ENCODE measurements around the gene RPS6KA2.
A peak's percentile ranks its signal among the peaks of the same experiment; 100 is the strongest.

The RPS6KA2 gene

DNA sequence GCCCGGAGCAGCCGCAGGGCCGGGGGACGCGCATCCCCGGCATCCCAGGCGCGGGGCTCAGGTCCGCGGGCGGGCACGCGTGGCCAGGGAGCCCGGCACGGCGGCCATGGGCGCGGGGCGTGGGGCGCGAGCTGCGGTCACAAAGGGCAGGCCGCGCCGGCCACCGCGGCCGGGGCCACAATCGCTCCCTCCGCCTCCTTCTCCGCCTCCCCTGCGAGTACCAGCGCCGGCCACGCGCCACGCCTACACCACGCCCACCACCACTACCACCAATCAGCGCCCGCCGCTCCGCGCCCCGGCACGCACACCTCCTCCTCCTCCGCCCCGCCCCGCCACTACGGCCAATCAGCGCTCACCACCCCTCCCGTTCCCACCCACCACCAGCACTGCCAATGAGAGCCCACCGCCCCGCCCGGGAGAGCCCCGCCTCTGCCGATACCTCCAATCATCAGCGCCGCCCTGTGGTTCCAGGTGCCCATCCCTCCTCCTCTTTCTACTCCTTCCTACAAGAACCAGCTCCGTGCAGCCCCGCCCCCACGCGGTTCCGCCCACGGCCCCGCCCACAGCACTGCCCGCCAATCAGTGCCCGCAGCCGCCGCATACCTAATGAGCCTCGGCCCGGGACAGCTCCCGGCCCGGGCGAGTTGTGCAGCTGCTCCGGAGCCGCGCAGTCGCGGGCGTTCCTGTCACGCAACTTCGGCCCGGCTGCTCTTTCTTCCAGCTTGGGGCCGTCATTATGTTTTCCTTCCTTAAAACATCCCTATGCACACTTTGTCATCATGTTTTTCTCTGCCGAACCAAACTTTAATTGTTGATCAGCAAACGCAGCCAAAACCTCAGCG is at the start of gene RPS6KA2:
TSS of gene RPS6KA2 (minus strand) at position 219 of the 842 bp plus-strand sequence. CDS start 232 bp downstream, outside the sequence.
- DNase-seq (ENCODE audit: extremely low read depth in 1 of 2, low read depth in 1 of 2) = peak; percentile 99 to 100

- DNase-seq (ENCODE audit: extremely low read depth in 1 of 2, low read depth in 1 of 2) = no peak
These were observed 49.3 kb upstream of the RPS6KA2 start for GRCh38 chr6:166676270-166676860.

DNA sequence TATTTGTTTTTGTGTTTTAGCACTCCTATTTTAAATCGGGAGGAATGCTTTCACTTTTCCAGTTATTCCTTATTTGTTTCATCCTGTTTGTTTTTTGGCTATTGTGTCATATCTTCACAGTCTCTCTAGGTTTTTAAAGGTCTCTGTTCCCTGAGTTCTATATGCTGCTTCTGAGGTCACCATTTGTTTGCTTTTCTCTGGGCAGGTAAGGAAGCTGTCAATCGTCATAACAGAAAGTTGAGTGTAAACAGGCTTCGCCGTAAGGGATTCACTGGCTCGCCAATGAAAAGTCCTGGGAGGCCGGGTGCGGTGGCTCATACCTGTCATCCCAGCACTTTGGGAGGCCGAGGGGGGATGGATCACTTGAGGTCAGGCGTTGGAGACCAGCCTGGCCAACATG is 48.7 kb upstream of the RPS6KA2 start:
- no peak for DNase-seq (ENCODE audit: extremely low read depth in 1 of 2, low read depth in 1 of 2)

DNA sequence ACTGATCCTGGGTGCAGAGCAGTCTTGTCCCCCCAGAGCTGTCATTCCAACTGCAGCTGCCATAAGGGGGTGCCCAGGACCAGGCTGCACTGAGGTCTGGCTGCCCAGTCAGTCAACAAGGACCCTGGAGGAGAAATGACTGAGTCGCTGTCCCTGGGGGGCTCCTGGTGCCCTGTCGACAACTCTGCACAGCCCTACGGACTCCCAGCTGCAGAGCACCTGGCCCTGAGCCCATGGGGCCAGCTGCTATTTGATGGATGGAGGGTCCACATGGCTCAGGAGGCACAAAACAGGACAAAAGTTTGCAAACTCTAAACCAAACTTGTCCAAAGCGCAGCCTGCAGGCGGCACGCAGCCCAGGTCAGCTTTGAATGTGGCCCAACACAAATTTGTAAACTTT is 46.3 kb upstream of the RPS6KA2 start:
- no peak for DNase-seq (ENCODE audit: extremely low read depth in 1 of 2, low read depth in 1 of 2)

DNA sequence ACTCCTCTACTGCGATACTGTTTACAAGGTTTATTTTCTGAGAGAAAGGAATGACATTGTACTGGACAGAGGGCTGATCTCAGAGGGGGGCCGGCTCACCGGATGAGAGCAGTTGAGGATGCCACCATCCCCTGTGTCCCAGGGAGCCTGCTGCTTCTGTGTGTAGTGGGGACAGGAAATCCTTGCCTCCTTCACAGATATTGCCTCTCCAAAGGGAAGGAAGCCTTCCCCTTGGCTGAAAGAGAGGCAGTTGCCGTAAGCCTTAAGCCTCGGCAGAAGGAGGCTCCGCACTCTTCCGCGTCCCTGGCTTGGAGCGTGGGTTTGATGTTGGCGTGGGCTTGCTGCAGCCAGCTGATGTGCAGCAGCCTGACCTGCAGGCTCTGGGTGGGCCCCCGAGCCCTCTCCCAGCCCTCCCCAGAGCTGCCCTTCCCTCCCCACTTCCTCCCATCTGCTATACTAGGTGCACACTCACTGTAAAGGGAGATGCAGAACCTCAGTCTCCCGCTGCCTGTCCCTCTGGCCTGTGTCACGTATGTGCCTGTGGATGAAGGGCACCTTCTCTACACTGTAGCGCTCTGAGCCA is 45.7 kb upstream of the RPS6KA2 start:
- DNase-seq (ENCODE audit: extremely low read depth in 1 of 2, low read depth in 1 of 2) = no peak

- DNase-seq (ENCODE audit: extremely low read depth in 1 of 2, low read depth in 1 of 2) = no peak
These were observed 45.1 kb upstream of the RPS6KA2 start for GRCh38 chr6:166672146-166672545.

DNA sequence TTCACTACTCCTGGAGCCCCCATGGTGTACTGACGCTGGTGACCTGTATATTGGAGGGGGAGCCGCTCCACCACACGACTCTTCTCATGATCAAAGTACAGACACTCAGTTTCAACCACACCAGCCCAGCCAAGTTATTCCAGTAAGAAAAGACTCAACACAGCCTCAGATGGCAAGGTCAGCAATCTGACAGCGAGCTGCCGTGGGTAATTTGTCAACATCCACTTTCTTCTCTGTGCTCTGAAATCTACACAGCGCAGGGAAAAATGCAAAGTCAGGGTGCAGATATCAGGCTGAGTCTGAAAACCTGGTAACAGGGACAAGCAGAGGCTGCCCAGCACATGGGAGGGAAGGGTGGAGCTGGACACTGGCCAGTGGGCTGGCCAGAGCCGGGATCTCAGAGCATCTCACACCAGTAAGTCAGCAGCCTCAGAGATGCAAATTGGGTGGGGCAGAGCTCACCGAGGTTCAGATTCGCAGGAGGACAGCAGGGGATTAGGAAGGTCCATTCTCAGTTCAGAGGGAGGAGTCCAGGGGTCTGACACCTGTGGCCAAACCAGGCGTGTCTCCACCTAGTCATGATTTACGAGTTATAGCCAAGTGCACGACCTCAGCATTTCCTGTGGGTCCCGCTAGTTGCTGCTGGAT is 44.5 kb upstream of the RPS6KA2 start:
- no peak for DNase-seq (ENCODE audit: extremely low read depth in 1 of 2, low read depth in 1 of 2)

DNA sequence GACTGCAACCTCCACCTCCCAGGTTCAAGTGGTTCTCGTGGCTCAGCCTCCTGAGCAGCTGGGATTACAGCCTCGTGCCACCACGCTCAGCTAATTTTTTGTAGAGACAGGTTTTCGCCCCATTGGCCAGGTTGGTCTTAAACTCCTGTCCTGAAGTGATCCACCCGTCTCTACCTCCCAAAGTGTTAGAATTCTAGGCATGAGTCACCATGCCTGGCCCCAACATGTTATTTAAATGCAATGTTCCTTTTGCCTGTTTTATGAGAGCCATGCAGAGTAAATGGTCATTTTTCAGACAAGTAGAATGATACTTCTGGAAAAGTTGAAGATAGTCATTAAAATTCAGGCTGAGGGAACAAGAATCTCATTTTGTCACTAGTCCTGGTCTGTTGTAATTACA is 43.8 kb upstream of the RPS6KA2 start:
- DNase-seq (ENCODE audit: extremely low read depth in 1 of 2, low read depth in 1 of 2) = no peak

DNA sequence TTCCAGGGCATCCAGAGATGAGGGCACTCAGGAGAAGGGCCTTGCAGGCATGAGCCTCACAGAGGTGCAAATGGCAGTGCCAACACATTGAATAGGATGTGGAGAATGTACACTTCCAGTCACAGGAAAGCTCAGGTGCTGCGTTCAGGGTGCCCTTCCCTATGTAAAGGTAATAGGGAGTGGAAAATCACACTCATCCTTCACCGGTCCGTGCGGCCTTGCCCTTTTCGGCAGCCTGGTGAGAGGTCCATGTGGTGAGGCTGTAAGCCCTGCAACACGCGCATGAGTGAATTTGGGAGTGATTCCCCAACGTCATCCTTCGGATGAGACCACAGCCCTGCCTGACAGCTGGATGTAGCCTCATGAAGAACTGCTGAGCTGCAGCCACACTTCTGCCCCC is 43.0 kb upstream of the RPS6KA2 start:
- no peak for DNase-seq (ENCODE audit: extremely low read depth in 1 of 2, low read depth in 1 of 2)

GRCh38 chr6:166667796-166668610 is 41.0 kb upstream of the RPS6KA2 start:
- DNase-seq (ENCODE audit: extremely low read depth in 1 of 2, low read depth in 1 of 2) = no peak

DNA sequence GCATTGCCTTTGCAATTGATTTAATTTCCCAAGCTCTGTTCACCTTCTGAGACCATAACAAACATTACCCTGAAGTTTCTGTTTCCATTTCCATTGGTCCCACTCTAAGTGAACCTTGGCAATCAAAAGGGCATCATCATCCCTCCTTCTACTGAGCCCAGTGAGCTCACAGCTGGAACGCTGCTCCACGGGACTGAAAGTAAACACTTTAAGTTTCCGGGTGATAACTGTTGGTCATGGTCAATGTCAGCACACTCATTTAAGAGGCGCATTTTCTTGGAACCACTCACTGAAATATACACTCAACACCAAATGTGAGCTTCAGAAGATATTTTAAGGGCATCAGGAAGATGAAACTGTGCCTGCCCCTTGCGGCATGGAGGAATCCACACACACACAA is 37.1 kb upstream of the RPS6KA2 start:
- no peak for DNase-seq (ENCODE audit: extremely low read depth in 1 of 2, low read depth in 1 of 2)

- no peak for DNase-seq (ENCODE audit: extremely low read depth in 1 of 2, low read depth in 1 of 2)
These were observed 36.5 kb upstream of the RPS6KA2 start for GRCh38 chr6:166663568-166663967.

DNA sequence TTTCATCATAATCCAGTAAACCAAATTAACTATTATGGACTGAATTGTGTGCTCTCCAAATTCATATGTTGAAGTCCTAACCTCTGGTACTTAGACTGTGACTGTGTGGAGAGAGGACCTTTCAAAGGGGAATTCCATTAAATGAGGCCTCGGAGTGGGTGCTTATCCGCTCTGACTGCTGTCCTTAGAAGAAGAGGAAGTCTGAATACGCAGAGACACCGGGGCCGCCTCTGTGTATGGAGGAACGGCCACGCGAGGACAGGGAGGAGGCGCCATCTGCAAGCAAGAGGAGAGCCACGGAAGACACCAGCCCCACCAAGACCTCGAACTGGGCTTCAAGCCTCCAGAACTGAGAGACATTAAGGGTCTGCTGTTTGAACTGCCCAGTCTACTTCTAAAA is 35.6 kb upstream of the RPS6KA2 start:
- no peak for DNase-seq (ENCODE audit: extremely low read depth in 1 of 2, low read depth in 1 of 2)

DNA sequence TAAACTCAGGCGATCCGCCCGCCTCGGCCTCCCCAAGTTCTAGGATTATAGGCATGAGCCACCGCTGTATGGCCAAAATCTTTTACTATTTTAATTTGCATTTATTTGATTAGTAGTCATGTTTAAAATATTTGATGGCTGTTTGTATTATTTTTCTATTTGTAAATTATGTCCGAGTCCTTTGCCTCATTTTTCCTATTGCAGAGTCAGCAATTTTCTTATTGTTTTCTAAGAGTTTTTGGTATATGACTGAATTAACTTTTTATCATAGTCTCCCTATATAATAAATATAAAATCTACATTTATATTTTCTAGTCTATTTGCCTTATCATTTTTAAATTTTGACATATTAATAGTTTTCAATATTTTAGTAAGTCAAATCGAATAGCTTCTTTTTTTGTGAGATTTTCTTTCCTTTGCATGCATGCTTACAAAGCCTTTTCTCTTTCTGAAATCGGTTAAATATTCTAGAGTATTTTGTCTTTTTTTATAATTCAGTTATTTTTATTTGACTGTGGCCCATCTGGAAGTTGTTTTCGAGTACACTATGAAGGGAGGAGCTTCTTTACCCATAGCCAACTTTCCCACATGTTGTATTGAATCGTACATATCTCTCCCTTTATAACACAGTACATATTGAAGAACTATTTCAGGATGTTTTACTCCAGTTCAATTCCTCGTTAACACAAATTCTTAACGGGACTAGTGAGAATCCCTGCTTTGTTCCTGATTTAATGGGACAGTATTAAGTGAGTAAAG is 34.5 kb upstream of the RPS6KA2 start:
- DNase-seq (ENCODE audit: extremely low read depth in 1 of 2, low read depth in 1 of 2) = no peak

DNA sequence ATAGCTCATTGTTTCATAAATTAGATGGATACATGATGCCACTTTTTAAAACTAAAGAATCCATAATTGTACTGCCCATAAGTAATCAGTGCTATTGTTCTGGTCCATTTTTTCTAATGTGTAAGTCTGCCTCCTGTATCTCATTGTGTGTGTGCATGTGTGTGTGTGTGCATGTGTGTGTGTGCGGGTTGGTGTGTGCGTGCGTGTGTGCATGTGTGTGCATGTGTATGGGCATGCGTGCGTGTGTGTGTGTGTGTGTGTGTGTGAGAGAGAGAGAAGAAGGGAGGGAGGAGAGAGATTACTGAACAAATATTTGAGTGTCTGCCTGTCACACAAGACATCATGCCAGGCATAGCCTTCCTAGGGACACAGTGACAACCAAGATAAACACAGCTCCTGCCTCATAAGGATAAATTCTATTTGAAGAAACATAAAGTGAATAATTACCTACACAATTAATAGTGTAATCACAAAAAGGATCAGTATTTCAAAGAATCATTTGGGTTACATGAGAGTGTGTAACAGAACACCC is 33.2 kb upstream of the RPS6KA2 start:
- DNase-seq (ENCODE audit: extremely low read depth in 1 of 2, low read depth in 1 of 2) = no peak

GRCh38 chr6:166659581-166659980 is 32.5 kb upstream of the RPS6KA2 start:
- DNase-seq (ENCODE audit: extremely low read depth in 1 of 2, low read depth in 1 of 2) = no peak

DNA sequence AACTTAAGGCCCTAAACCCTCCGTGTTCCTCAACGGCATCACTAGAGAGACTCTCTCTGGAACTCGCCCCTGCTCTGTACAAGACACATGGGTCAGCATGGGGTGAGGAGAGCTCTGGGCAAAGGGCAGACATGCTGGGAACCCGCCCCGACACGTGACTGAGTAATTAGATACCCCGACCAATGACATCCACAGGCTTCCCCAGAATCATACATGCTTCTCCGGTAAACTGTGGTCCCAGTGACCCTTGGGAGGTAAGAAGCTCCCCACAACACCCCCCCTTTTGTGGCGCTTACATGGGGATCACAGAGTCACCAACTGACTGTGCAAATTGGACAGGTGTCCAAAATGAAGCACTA is 31.7 kb upstream of the RPS6KA2 start:
- no peak for DNase-seq (ENCODE audit: extremely low read depth in 1 of 2, low read depth in 1 of 2)

DNA sequence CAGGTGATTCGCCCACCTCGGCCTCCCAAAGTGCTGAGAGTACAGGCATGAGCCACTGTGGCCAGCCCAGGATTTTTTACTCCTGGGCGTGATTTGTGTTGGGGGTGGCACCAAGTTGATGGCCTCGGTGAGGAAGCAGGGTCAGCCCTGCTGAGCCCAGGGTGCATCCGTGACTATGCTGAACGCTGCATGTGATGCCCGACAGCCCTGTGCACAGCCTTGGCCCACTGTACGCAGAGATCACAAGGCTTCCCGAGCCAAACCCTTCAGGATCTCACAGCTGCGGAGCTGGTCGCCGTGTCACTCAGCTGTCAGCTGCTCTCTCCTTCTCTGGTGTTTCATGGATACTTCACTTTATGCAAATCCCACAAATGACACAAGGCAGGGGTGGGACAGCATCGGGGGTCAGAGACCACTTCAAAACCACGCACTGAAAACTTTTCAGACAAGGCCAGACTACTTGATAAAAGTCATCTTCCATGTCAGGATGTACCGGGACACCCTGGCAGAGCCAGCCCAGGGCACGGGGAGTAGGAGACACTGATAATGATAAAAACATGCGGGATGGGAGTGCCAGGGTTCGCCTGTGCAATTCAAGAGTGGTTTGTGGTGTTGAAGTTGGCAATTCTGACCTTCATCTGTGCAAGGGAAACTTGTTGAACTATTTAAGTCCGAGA is 31.2 kb upstream of the RPS6KA2 start:
- DNase-seq (ENCODE audit: extremely low read depth in 1 of 2, low read depth in 1 of 2) = no peak

DNA sequence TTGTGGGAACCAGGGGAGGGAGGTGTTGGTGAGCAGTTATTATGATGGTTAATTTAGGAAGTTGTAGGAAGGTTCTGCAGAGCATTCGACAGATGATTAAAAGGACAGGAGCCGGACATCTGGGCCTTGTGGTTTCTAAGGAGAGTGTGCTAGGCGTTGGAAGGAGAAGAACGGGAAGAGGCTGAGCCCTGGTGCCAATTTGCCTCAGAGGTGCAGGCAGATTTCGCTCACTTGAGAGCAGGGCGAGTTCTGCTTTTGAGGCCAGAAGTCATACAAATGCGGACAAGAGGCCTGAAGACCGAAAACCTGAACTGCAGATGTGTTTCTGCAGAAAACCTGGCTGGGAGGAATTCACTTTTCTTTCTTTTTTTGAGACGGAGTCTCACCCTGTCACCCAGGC is 30.5 kb upstream of the RPS6KA2 start:
- DNase-seq (ENCODE audit: extremely low read depth in 1 of 2, low read depth in 1 of 2) = no peak

Measured in activated CD8-positive, alpha-beta memory T cell treated with anti-CD3 and anti-CD28 coated beads for 1 hour (primary cell).